SK-N-SH (cell line): ENCODE measurements around the gene NRF1. TPM values are rescaled to one million over a fixed set of nuclear protein-coding genes. Genes with fewer than 3 reads are reported as not detected.

Experiments used
- CTCF ChIA-PET: fragments of 300-600, 350-600 bp; formaldehyde crosslinking; extraction: SDS; loops from one replicate; lab custom pipeline; 2021; lab: Yijun Ruan, JAX
- POLR2A ChIA-PET: fragments of 350-600 bp; sonication (Branson Sonifier 250); formaldehyde crosslinking; extraction: SDS; loops from one replicate; lab custom pipeline; 2020; ENCODE audit warnings: antibody characterized with exemption, inconsistent platforms; lab: Yijun Ruan, JAX
- DNase-seq: peaks from one replicate; pipeline ENCODE4 v3.0.0; 2012
- H2AFZ ChIP-seq: fragments of 200-600 bp; sonication (generic); 2 replicates; pipeline ENCODE4 v1.8.1; 2016; ENCODE audit warnings: antibody characterized with exemption, mild to moderate bottlenecking, low read depth
- H3F3A ChIP-seq: fragments of 200-600 bp; sonication (generic); replicated peaks from 2 replicates; pipeline ENCODE3; 2016; ENCODE audit warnings: antibody characterized with exemption, mild to moderate bottlenecking; ENCODE audit not compliant: insufficient read depth
- H3K27ac ChIP-seq, 2 experiments: fragments of 200-500 bp in 1 of 2; fragments of 200-600 bp in 1 of 2; sonication (Bioruptor generic) in 1 of 2; sonication (generic), shearing (Covaris generic) in 1 of 2; 2 replicates each; pipeline versions ENCODE4 v1.5.1 to v1.6.1; 2014 to 2016; ENCODE audit warnings: low read depth in 2 of 2, inconsistent platforms in 1 of 2, low read length in 1 of 2, mild to moderate bottlenecking in 1 of 2, mixed read lengths in 1 of 2
- H3K27me3 ChIP-seq: fragments of 200-600 bp; sonication (generic), shearing (Covaris generic); 2 replicates; pipeline ENCODE4 v1.6.1; 2016; ENCODE audit warnings: mixed run types; ENCODE audit not compliant: insufficient read depth
- H3K36me3 ChIP-seq, 2 experiments: fragments of 200-500 bp in 1 of 2; fragments of 200-600 bp in 1 of 2; sonication (Bioruptor generic) in 1 of 2; sonication (generic) in 1 of 2; replicated peaks in 1 of 2; 2 replicates each; pipeline versions ENCODE3 to v1.5.1; 2014 to 2016; ENCODE audit warnings: low read length in 1 of 2, mild to moderate bottlenecking in 1 of 2; ENCODE audit not compliant: insufficient read depth in 2 of 2, control insufficient read depth in 1 of 2
- H3K4me1 ChIP-seq, 2 experiments: fragments of 200-500 bp in 1 of 2; fragments of 200-600 bp in 1 of 2; sonication (Bioruptor generic) in 1 of 2; sonication (generic), shearing (Covaris generic) in 1 of 2; 2 replicates each; pipeline versions ENCODE4 v1.5.1 to v1.6.1; 2014 to 2016; ENCODE audit warnings: low read depth in 1 of 2, low read length in 1 of 2, mixed run types in 1 of 2; ENCODE audit not compliant: insufficient read depth in 2 of 2, control insufficient read depth in 1 of 2
- H3K4me2 ChIP-seq: fragments of 200-600 bp; sonication (generic), shearing (Covaris generic); 2 replicates; pipeline ENCODE4 v1.6.1; 2017; ENCODE audit warnings: mixed run types
- H3K4me3 ChIP-seq, 2 experiments: fragments of 200-500 bp in 1 of 2; fragments of 200-600 bp in 1 of 2; sonication (Bioruptor generic) in 1 of 2; sonication (generic), shearing (Covaris generic) in 1 of 2; 2 replicates each; pipeline versions ENCODE4 v1.5.1 to v1.8.1; 2014 to 2016; ENCODE audit warnings: low read depth in 2 of 2, inconsistent platforms in 1 of 2, low read length in 1 of 2, mild to moderate bottlenecking in 1 of 2, mixed read lengths in 1 of 2, moderate library complexity in 1 of 2
- H3K79me2 ChIP-seq: fragments of 200-600 bp; sonication (generic); 2 replicates; pipeline ENCODE4 v1.8.1; 2017; ENCODE audit warnings: mild to moderate bottlenecking; ENCODE audit not compliant: insufficient read depth
- H3K9ac ChIP-seq: fragments of 200-600 bp; sonication (generic); 2 replicates; pipeline ENCODE4 v1.6.1; 2017; ENCODE audit warnings: mixed run types
- H3K9me2 ChIP-seq: fragments of 200-600 bp; sonication (generic); 2 replicates; pipeline ENCODE4 v1.6.1; 2017; ENCODE audit warnings: mixed run types
- H3K9me3 ChIP-seq: fragments of 200-600 bp; sonication (generic); 2 replicates; pipeline ENCODE4 v1.6.1; 2017; ENCODE audit warnings: mixed run types, mild to moderate bottlenecking, moderate library complexity
- H4K20me1 ChIP-seq: fragments of 200-600 bp; sonication (generic); 2 replicates; pipeline ENCODE4 v1.6.1; 2017; ENCODE audit warnings: mild to moderate bottlenecking, mixed run types; ENCODE audit not compliant: insufficient read depth
- FOSL2 ChIP-seq: IDR thresholded peaks from 2 replicates; pipeline ENCODE4 v1.4.0; 2012; ENCODE audit warnings: low read depth, mild to moderate bottlenecking, moderate library complexity, borderline replicate concordance
- FOXM1 ChIP-seq: IDR thresholded peaks from 2 replicates; pipeline ENCODE4 v1.4.0; 2012; ENCODE audit warnings: low read depth, mild to moderate bottlenecking
- GATA2 ChIP-seq: sonication (generic); formaldehyde crosslinking; IDR thresholded peaks from 2 replicates; pipeline ENCODE4 v1.5.0; 2020; ENCODE audit warnings: mild to moderate bottlenecking, missing genetic modification reagents
- JUND ChIP-seq: IDR thresholded peaks from 2 replicates; pipeline ENCODE4 v1.4.0; 2012
- MEF2A ChIP-seq: IDR thresholded peaks from 2 replicates; pipeline ENCODE4 v1.4.0; 2012; ENCODE audit warnings: low read depth, borderline replicate concordance
- MXI1 ChIP-seq: IDR thresholded peaks from 2 replicates; pipeline ENCODE4 v1.6.1; 2012; ENCODE audit warnings: mild to moderate bottlenecking, low read depth, low read length, improper control_type of control experiment
- NRF1 ChIP-seq: IDR thresholded peaks from 2 replicates; pipeline ENCODE4 v1.6.1; 2012; ENCODE audit warnings: low read depth, mild to moderate bottlenecking, low read length
- RCOR1 ChIP-seq: fragments of 150-350 bp; IDR thresholded peaks from 2 replicates; pipeline ENCODE4 v1.6.1; 2017; ENCODE audit warnings: antibody characterized with exemption, low read length
- RFX5 ChIP-seq: IDR thresholded peaks from 2 replicates; pipeline ENCODE4 v1.6.1; 2012; ENCODE audit warnings: mild to moderate bottlenecking, improper control_type of control experiment, low read length
- SIN3A ChIP-seq: IDR thresholded peaks from 2 replicates; pipeline ENCODE4 v1.6.1; 2012; ENCODE audit warnings: low read depth, mild to moderate bottlenecking, low read length, moderate library complexity, borderline replicate concordance
- TCF12 ChIP-seq: IDR thresholded peaks from 2 replicates; pipeline ENCODE4 v1.4.0; 2012
- WGBS: methylation state at CpG from one replicate; pipeline ENCODE4 v1.1.6; 2017; ENCODE audit warnings: low lambda C conversion rate; 5-methylcytosine and 5-hydroxymethylcytosine counted together
- polyA plus RNA-seq, 3 experiments: library from polyadenylated mRNA; depleted of rRNA; stranded (reverse); fragments of >200 nt; gene quantifications; 2 replicates each; pipeline ENCODE4 v1.2.3, GENCODE V29; 2012
- TF ChIP-seq, protein P1 (sequence below): IDR thresholded peaks from 2 replicates; pipeline ENCODE4 v1.4.0; 2012; ENCODE audit warnings: low read depth

The NRF1 gene
- polyA plus RNA-seq, 1 of the 3 experiments (the other 2 are of a cell fraction): 10.9 TPM

GRCh38 chr7:129707910-129708499 is 96.5 kb downstream of the NRF1 start:
- Histone ChIP-seq H2AFZ (no peak overlapping the region), H3K79me2 (no peaks in the 10 kb centered on the region)
- TF ChIP-seq TCF12: peak; percentile 17; the same call in 1 of the 2 replicates
- TF ChIP-seq RCOR1: no peak
- TF ChIP-seq SIN3A: no peak
- TF ChIP-seq FOSL2: no peak
- TF ChIP-seq RFX5: no peak
- TF ChIP-seq, protein P1, sequence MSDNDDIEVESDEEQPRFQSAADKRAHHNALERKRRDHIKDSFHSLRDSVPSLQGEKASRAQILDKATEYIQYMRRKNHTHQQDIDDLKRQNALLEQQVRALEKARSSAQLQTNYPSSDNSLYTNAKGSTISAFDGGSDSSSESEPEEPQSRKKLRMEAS: no peak
- TF ChIP-seq MXI1: no peak
- no peak for TF ChIP-seq NRF1

GRCh38 chr7:129713544-129713943 is 102.0 kb downstream of the NRF1 start:
- no peaks in the 10 kb centered on the region for H4K20me1 ChIP-seq
- H3F3A ChIP-seq: no peaks in the 10 kb centered on the region
- H3K79me2 ChIP-seq: no peaks in the 10 kb centered on the region
- H3K36me3 ChIP-seq: peaks cover 31 to 35% of the 10 kb centered on the region in 2 experiments
- POLR2A ChIA-PET: no interaction called here
- H3K4me1 ChIP-seq: peaks cover 3 to 4% of the 10 kb centered on the region in 2 experiments; a peak in 3 of 4 replicates
- no peak overlapping the region for H2AFZ ChIP-seq
- 96% methylated on average over 1 of the region's 1 CpG for WGBS
- no peaks in the 10 kb centered on the region for H3K9me3 ChIP-seq
- H3K4me2 ChIP-seq: no peak overlapping the region
- no peak overlapping the region for H3K4me3 ChIP-seq
- no peak overlapping the region for H3K27ac ChIP-seq
- CTCF ChIA-PET: interaction anchor here (1.1 kb wide), 1 partner anchor 60 kb away, joined by 3 read pairs; no protein-coding TSS in a partner anchor
- DNase-seq: no peak
- no peaks in the 10 kb centered on the region for H3K9me2 ChIP-seq
- no peak for TF ChIP-seq FOXM1
- TF ChIP-seq GATA2: peak; percentile 34; the same call in 1 of the 2 replicates
- H3K27me3 ChIP-seq: no peaks in the 10 kb centered on the region
- no peak overlapping the region for H3K9ac ChIP-seq

More at GRCh38 chr7:129707910-129708499, 96.5 kb downstream of the NRF1 start:
- Histone ChIP-seq H3K36me3 (peaks cover 16 to 25% of the 10 kb centered on the region in 2 experiments), H3K27ac (no peak overlapping the region), H3K4me3 (no peak overlapping the region), H3F3A (peaks cover 4% of the 10 kb centered on the region), H4K20me1 (no peaks in the 10 kb centered on the region), H3K9ac (no peak overlapping the region), H3K4me2 (no peak overlapping the region), H3K27me3 (no peaks in the 10 kb centered on the region), H3K9me3 (no peaks in the 10 kb centered on the region), H3K9me2 (no peaks in the 10 kb centered on the region), H3K4me1 (peaks cover 0 to 10% of the 10 kb centered on the region in 2 experiments; a peak in 3 of 4 replicates)
- whole genome bisulfite sequencing: 90% methylated on average over 2 of the region's 2 CpGs
- no peak for DNase-seq
- ChIA-PET CTCF (interaction anchor here (1.0 to 1.4 kb wide), 2 partner anchors 43 to 489 kb away, joined by 3 read pairs; no protein-coding TSS in a partner anchor), POLR2A (no interaction called here)

GRCh38 chr7:129714514-129715063 is 103.1 kb downstream of the NRF1 start:
- Histone ChIP-seq H3K36me3 (peaks cover 27 to 35% of the 10 kb centered on the region in 2 experiments), H3K9ac (no peak overlapping the region)

More at GRCh38 chr7:129714514-129715063, 103.1 kb downstream of the NRF1 start:
- H4K20me1 ChIP-seq: no peaks in the 10 kb centered on the region
- H3K9me2 ChIP-seq: no peaks in the 10 kb centered on the region
- no peak overlapping the region for H3K4me2 ChIP-seq
- ChIA-PET POLR2A (no interaction called here), CTCF (interaction anchor here (1.1 kb wide), 2 partner anchors 59 to 111 kb away, joined by 3 to 4 read pairs; no protein-coding TSS in a partner anchor)
- DNase-seq: no peak
- no peak overlapping the region for H2AFZ ChIP-seq
- H3K9me3 ChIP-seq: no peaks in the 10 kb centered on the region
- H3K79me2 ChIP-seq: no peaks in the 10 kb centered on the region
- peaks cover 3 to 4% of the 10 kb centered on the region in 2 experiments; a peak in 2 of 4 replicates for H3K4me1 ChIP-seq
- H3F3A ChIP-seq: no peaks in the 10 kb centered on the region
- no peak overlapping the region for H3K27ac ChIP-seq
- no peaks in the 10 kb centered on the region for H3K27me3 ChIP-seq
- WGBS: 73% methylated on average over 1 of the region's 1 CpG
- no peak overlapping the region for H3K4me3 ChIP-seq
- TF ChIP-seq JUND: no peak
- TF ChIP-seq MEF2A: peak; percentile 64
